ENCODE measurements around the gene ZNF324B.
A peak's percentile ranks its signal among the peaks of the same experiment; 100 is the strongest.
"Not testable (repeated sequence)": the region's sequence is repeated elsewhere in the genome, so short reads cannot be mapped to it uniquely, and the experiment has no call there.

ZNF324B gene

DNA sequence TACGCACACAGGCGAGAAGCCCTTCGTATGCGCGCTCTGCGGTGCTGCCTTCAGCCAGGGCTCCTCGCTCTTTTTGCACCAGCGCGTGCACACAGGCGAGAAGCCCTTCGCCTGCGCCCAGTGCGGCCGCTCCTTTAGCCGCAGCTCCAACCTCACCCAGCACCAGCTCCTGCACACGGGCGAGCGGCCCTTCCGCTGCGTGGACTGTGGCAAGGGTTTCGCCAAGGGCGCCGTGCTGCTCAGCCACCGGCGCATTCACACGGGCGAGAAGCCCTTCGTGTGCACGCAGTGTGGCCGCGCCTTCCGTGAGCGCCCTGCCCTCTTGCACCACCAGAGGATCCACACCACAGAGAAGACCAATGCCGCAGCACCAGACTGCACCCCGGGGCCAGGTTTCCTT lies 4.7 kb downstream of the ZNF324B start:
- no peak for DNase-seq (ENCODE audit: low read depth)
- no peak overlapping the region for H3K4me3 ChIP-seq (ENCODE audit: low read depth, low read length)
- TF ChIP-seq, protein P1, sequence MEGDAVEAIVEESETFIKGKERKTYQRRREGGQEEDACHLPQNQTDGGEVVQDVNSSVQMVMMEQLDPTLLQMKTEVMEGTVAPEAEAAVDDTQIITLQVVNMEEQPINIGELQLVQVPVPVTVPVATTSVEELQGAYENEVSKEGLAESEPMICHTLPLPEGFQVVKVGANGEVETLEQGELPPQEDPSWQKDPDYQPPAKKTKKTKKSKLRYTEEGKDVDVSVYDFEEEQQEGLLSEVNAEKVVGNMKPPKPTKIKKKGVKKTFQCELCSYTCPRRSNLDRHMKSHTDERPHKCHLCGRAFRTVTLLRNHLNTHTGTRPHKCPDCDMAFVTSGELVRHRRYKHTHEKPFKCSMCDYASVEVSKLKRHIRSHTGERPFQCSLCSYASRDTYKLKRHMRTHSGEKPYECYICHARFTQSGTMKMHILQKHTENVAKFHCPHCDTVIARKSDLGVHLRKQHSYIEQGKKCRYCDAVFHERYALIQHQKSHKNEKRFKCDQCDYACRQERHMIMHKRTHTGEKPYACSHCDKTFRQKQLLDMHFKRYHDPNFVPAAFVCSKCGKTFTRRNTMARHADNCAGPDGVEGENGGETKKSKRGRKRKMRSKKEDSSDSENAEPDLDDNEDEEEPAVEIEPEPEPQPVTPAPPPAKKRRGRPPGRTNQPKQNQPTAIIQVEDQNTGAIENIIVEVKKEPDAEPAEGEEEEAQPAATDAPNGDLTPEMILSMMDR (IDR thresholded peaks at IDR 0.05; ENCODE audit: insufficient read depth, low read depth, low read length, missing control alignments) = no peak

- TF ChIP-seq, protein P1 (IDR thresholded peaks at IDR 0.05; ENCODE audit: insufficient read depth, low read depth, low read length, missing control alignments) = no peak
- no peak overlapping the region for H3K4me3 ChIP-seq (ENCODE audit: low read depth, low read length)
- DNase-seq (ENCODE audit: low read depth) = no peak
These were observed 8.6 kb downstream of the ZNF324B start for GRCh38 chr19:58460039-58460438.

GRCh38 chr19:58466089-58466759 lies 14.8 kb downstream of the ZNF324B start:
- DNase-seq (ENCODE audit: low read depth) = no peak
- H3K4me3 ChIP-seq (ENCODE audit: low read depth, low read length) = peak overlapping the region; percentile 28
- TF ChIP-seq, protein P1 (IDR thresholded peaks at IDR 0.05; ENCODE audit: insufficient read depth, low read depth, low read length, missing control alignments) = no peak

DNA sequence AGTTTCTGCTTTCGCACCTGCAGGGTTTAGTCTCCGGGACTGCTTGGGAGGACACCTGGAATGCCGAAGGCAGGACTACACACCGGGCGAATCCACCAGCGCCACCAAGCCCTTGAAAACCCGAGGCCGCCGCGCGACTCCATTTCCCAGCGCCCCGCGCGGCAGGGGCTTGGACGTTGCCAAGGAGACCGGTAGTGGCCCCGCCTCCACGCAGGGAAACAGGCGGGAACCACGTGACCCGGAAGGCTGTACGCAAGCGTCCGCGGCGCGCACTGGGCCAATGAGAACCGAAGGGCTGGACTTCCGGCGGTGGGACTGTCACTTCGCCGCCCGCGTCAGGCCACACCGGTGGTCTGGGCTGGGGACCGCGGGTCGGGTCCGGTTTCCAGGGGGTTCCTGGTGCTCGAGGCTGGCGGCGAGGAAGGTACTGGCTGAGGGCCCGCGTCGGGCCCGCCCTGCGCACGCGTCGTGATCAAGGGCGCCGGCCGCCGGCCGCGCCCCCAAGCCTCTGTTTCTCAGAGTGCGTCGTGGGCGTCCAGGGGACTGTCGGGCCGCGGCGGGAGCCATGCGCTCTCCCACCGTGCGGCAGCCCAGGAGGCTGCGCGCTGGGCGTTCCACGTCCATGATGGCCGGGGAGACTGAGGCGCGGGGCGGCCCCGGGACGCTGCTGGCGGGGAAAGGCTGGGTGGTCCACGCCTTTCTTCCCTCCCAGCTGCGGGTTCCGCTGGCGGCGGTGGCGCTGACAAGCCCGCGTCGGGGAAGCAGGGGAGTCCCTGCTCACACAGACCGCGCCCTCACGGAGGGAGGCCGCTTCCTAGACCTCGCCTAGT lies 15.6 kb downstream of the ZNF324B start, which contains the start of gene ZNF324:
Gene ZNF324, plus strand, starts transcription at position 321 of the 830 bp plus-strand sequence. CDS start 2,106 bp downstream, outside the sequence.
- TF ChIP-seq, protein P1 (IDR thresholded peaks at IDR 0.05; ENCODE audit: insufficient read depth, low read depth, low read length, missing control alignments) = no peak
- peak; percentile 98 for DNase-seq (ENCODE audit: low read depth)
- peak within 1 kb of the TSS; percentile 76 for H3K4me3 ChIP-seq (ENCODE audit: low read depth, low read length)

DNA sequence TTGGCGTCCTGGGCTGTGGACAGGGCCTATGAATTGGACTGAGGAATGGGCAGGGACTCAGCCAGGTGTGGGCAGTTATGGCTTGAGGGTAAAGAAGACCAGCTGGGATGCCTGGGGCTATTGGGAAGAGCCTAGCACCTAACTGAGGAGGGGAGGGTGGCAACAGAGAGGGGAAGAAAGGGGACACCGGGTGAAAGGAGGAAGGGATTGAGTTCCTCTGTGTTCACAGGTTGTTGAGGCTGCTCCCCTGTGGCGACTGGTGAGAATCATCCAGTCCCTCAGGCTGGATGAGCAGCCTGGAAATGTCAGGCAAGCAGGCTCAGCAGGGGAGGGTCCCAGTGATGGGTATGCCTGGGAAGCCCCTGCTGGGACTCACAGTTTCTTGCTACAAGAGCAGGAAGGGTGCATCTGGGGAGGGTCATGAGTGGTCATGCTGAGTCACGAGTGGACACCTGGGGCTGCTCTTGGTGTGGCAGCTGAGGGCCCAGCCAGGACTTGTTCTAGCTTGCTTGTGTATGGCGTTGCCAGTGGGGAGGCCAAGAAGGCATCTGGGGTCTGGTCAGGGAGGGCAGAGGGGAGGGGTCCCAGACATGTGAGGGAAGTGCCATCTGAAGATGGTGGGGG lies 16.9 kb downstream of the ZNF324B start:
- TF ChIP-seq, protein P1 (IDR thresholded peaks at IDR 0.05; ENCODE audit: insufficient read depth, low read depth, low read length, missing control alignments) = no peak
- DNase-seq (ENCODE audit: low read depth) = no peak
- peak overlapping the region; percentile 34; the same call in 1 of the 2 replicates for H3K4me3 ChIP-seq (ENCODE audit: low read depth, low read length)

DNA sequence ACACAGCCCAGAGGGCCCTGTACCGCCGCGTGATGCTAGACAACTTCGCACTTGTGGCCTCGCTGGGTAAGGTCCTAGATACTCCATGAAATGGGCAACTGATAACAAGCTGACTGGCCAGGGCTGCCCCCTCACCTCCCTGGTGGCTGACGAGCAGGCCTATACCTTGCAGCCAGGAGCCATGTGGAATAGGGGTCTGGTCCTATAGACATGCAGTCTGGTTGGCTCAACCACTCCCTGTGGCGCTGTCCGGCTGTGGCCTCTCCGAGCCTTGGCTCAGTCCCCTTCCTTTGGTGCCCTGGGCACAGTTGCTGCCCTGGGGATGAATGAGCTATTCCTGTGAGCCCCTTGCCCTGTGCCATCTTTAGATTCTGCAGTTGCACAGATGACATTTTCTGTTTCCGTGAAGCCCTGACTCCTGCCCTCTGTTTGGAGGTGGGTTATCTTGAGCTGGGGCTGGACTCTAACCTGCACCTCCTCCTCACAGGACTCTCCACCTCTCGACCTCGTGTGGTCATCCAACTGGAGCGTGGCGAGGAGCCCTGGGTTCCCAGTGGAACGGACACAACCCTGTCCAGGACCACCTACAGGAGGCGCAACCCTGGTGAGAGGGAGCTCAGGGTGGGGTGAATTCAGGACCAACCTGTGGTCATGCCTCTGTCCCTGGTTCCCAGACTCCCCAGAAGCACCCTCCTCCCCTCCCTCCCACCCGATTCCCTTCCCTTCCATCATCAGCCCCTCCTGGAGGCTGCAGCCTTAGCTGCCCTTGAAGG lies 18.0 kb downstream of the ZNF324B start:
- H3K4me3 ChIP-seq (ENCODE audit: low read depth, low read length) = no peak overlapping the region
- TF ChIP-seq, protein P1 (IDR thresholded peaks at IDR 0.05; ENCODE audit: insufficient read depth, low read depth, low read length, missing control alignments) = no peak
- no peak for DNase-seq (ENCODE audit: low read depth)

DNA sequence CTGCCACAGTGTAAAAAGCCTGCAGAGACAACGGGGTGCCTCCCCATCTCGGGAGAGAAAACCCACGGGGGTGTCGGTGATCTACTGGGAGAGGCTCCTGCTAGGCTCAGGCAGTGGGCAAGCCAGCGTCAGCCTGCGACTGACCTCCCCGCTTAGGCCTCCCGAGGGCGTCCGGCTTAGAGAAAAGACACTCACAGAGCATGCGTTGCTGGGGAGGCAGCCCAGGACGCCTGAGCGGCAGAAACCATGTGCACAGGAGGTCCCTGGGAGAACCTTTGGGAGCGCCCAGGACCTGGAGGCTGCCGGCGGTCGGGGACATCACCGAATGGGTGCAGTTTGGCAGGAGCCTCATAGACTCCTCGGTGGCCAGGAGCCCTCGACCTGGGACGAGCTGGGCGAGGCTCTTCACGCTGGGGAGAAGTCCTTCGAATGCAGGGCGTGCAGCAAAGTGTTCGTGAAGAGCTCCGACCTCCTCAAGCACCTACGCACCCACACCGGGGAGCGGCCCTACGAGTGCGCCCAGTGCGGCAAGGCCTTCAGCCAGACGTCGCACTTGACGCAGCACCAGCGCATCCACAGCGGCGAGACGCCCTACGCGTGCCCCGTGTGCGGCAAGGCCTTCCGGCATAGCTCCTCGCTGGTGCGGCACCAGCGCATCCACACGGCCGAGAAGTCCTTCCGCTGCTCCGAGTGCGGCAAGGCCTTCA lies 19.6 kb downstream of the ZNF324B start:
- not testable (repeated sequence) for DNase-seq (ENCODE audit: low read depth); H3K4me3 ChIP-seq (ENCODE audit: low read depth, low read length)

Measured in GM12865 (cell line).